Mesenchymal stem cell (in vitro differentiated cells and primary cell): ENCODE results near the gene OBI1.
A peak's percentile ranks its signal among the peaks of the same experiment; 100 is the strongest.

Experiments used
- DNase-seq: peaks from one replicate; pipeline ENCODE4 v3.0.0-alpha.2; 2013
- H2AFZ ChIP-seq: one replicate; pipeline ENCODE4 v1.6.1; 2013; ENCODE audit warnings: low read depth, mild to moderate bottlenecking, control low read depth, inconsistent platforms, low read length, moderate library complexity
- H2AK5ac ChIP-seq: 2 replicates; pipeline ENCODE4 v1.6.1; 2013; ENCODE audit warnings: low read length, moderate library complexity, mild to moderate bottlenecking, inconsistent platforms; ENCODE audit not compliant: severe bottlenecking
- H2BK120ac ChIP-seq: one replicate; pipeline ENCODE4 v1.6.1; 2013; ENCODE audit warnings: low read depth, mild to moderate bottlenecking, inconsistent platforms, low read length, moderate library complexity
- H2BK12ac ChIP-seq, 2 experiments: one replicate each; pipeline ENCODE4 v1.6.1; 2013; ENCODE audit warnings: inconsistent platforms in 2 of 2, low read length in 2 of 2, mild to moderate bottlenecking in 2 of 2, moderate library complexity in 2 of 2, control low read depth in 1 of 2
- H2BK15ac ChIP-seq: one replicate; pipeline ENCODE4 v1.6.1; 2013; ENCODE audit warnings: mild to moderate bottlenecking, low read depth, inconsistent platforms; ENCODE audit not compliant: poor library complexity, severe bottlenecking
- H2BK5ac ChIP-seq: 2 replicates; pipeline ENCODE4 v1.6.1; 2013; ENCODE audit warnings: low read depth, mild to moderate bottlenecking, low read length, control low read depth, inconsistent platforms; ENCODE audit not compliant: poor library complexity, severe bottlenecking
- H3K14ac ChIP-seq, 2 experiments: one replicate each; pipeline ENCODE4 v1.6.1; 2013; ENCODE audit warnings: inconsistent platforms in 2 of 2, low read length in 2 of 2, control low read depth in 1 of 2, mild to moderate bottlenecking in 1 of 2, moderate library complexity in 1 of 2
- H3K18ac ChIP-seq, 2 experiments: one replicate each; pipeline ENCODE4 v1.6.1; 2013; ENCODE audit warnings: inconsistent platforms in 2 of 2, low read length in 2 of 2, control low read depth in 1 of 2, low read depth in 1 of 2, mild to moderate bottlenecking in 1 of 2
- H3K23ac ChIP-seq, 2 experiments: one replicate each; pipeline ENCODE4 v1.6.1; 2013; ENCODE audit warnings: inconsistent platforms in 2 of 2, low read length in 2 of 2, mild to moderate bottlenecking in 2 of 2, moderate library complexity in 2 of 2, control low read depth in 1 of 2
- H3K27ac ChIP-seq: 2 replicates; pipeline ENCODE4 v1.5.1; 2013; ENCODE audit warnings: mild to moderate bottlenecking, moderate library complexity, low read length, control low read depth, inconsistent platforms; ENCODE audit not compliant: poor library complexity, severe bottlenecking
- H3K27me3 ChIP-seq, 2 experiments: 2 replicates each; pipeline versions ENCODE4 v1.6.1 to v1.7.0; 2013; ENCODE audit warnings: low read length in 2 of 2, mild to moderate bottlenecking in 2 of 2, moderate library complexity in 2 of 2, control low read depth in 1 of 2, inconsistent platforms in 1 of 2; ENCODE audit not compliant: control insufficient read depth in 1 of 2, insufficient read depth in 1 of 2
- H3K36me3 ChIP-seq, 2 experiments: 2 replicates each; pipeline versions ENCODE4 v1.6.1 to v1.7.0; 2013; ENCODE audit warnings: low read length in 2 of 2, control low read depth in 1 of 2, inconsistent platforms in 1 of 2, low read depth in 1 of 2, mild to moderate bottlenecking in 1 of 2; ENCODE audit not compliant: insufficient read depth in 2 of 2, control insufficient read depth in 1 of 2
- H3K4ac ChIP-seq, 2 experiments: one replicate each; pipeline ENCODE4 v1.6.1; 2013; ENCODE audit warnings: inconsistent platforms in 2 of 2, low read length in 2 of 2, mild to moderate bottlenecking in 2 of 2, moderate library complexity in 2 of 2, control low read depth in 1 of 2, low read depth in 1 of 2
- H3K4me1 ChIP-seq: 2 replicates; pipeline ENCODE4 v1.6.1; 2013; ENCODE audit warnings: low read depth, low read length, control low read depth; ENCODE audit not compliant: control insufficient read depth, insufficient read depth
- H3K4me2 ChIP-seq: 2 replicates; pipeline ENCODE4 v1.6.1; 2013; ENCODE audit warnings: low read length, mild to moderate bottlenecking, inconsistent platforms; ENCODE audit not compliant: poor library complexity, severe bottlenecking
- H3K4me3 ChIP-seq, 2 experiments: 2 replicates each; pipeline versions ENCODE4 v1.5.1 to v1.7.0; 2013; ENCODE audit warnings: low read length in 2 of 2, mild to moderate bottlenecking in 2 of 2, control low read depth in 1 of 2, low read depth in 1 of 2; ENCODE audit not compliant: insufficient read depth in 1 of 2
- H3K79me1 ChIP-seq: replicated peaks from 2 replicates; pipeline ENCODE4 v1.6.1; 2013; ENCODE audit warnings: mild to moderate bottlenecking, control low read depth, low read length, inconsistent platforms; ENCODE audit not compliant: poor library complexity, severe bottlenecking
- H3K9ac ChIP-seq: 2 replicates; pipeline ENCODE4 v1.7.0; 2013; ENCODE audit warnings: mild to moderate bottlenecking, low read length, moderate library complexity
- H3K9me3 ChIP-seq: 2 replicates; pipeline ENCODE4 v1.7.0; 2013; ENCODE audit warnings: mild to moderate bottlenecking, low read length; ENCODE audit not compliant: control insufficient read depth
- H4K8ac ChIP-seq: one replicate; pipeline ENCODE4 v1.6.1; 2013; ENCODE audit warnings: inconsistent platforms, mild to moderate bottlenecking, low read length, moderate library complexity
- H4K91ac ChIP-seq: one replicate; pipeline ENCODE4 v1.6.1; 2013; ENCODE audit warnings: mild to moderate bottlenecking, low read length, inconsistent platforms
- WGBS: methylation state at CpG from one replicate; pipeline ENCODE4 v1.1.7; 2013; ENCODE audit warnings: mixed read lengths; 5-methylcytosine and 5-hydroxymethylcytosine counted together

The OBI1 gene

GRCh38 chr13:78660495-78660857 is 1.5 kb upstream of the OBI1 start:
- Histone ChIP-seq H4K8ac (peak overlapping the region; percentile 4), H4K91ac (no peak overlapping the region), H3K4me3 (peak overlapping the region in 1 of 2 experiments; percentile 96), H2BK5ac (no peak overlapping the region), H3K27me3 (no peaks in the 10 kb centered on the region), H3K4me1 (peaks cover 1% of the 10 kb centered on the region), H2AFZ (peak overlapping the region; percentile 76), H3K4ac (no peak overlapping the region), H2AK5ac (no peak overlapping the region), H3K27ac (no peak overlapping the region), H2BK12ac (no peak overlapping the region), H2BK15ac (no peak overlapping the region), H3K4me2 (no peak overlapping the region), H3K23ac (no peak overlapping the region), H3K14ac (no peak overlapping the region), H3K18ac (no peak overlapping the region), H2BK120ac (no peak overlapping the region), H3K79me1 (peaks cover 3% of the 10 kb centered on the region), H3K9me3 (no peaks in the 10 kb centered on the region), H3K36me3 (no peaks in the 10 kb centered on the region), H3K9ac (peak overlapping the region; percentile 90)
- no peak for DNase-seq
- WGBS: 100% methylated on average over 1 of the region's 4 CpGs

GRCh38 chr13:78659732-78660494 is 958 bp upstream of the OBI1 start:
- H2BK12ac ChIP-seq: no peak overlapping the region
- no peak overlapping the region for H2BK120ac ChIP-seq
- no peak overlapping the region for H2BK5ac ChIP-seq
- peak overlapping the region; percentile 27 for H3K4me2 ChIP-seq
- H2AFZ ChIP-seq: peak overlapping the region; percentile 76
- WGBS: 66% methylated on average over 15 of the region's 20 CpGs
- peak overlapping the region; percentile 4 for H4K8ac ChIP-seq
- H3K27me3 ChIP-seq: no peaks in the 10 kb centered on the region
- H3K4me3 ChIP-seq: peak overlapping the region in 1 of 2 experiments; percentile 96
- peaks cover 3% of the 10 kb centered on the region for H3K79me1 ChIP-seq
- no peaks in the 10 kb centered on the region for H3K36me3 ChIP-seq
- H3K27ac ChIP-seq: no peak overlapping the region
- DNase-seq: no peak
- H3K4ac ChIP-seq: no peak overlapping the region
- H3K18ac ChIP-seq: no peak overlapping the region
- no peak overlapping the region for H2BK15ac ChIP-seq
- H3K4me1 ChIP-seq: peaks cover 1% of the 10 kb centered on the region
- no peak overlapping the region for H3K23ac ChIP-seq
- peak overlapping the region; percentile 90 for H3K9ac ChIP-seq
- H3K14ac ChIP-seq: no peak overlapping the region
- no peak overlapping the region for H2AK5ac ChIP-seq
- no peak overlapping the region for H4K91ac ChIP-seq
- no peaks in the 10 kb centered on the region for H3K9me3 ChIP-seq

GRCh38 chr13:78659450-78659730 is 435 bp upstream of the OBI1 start:
- peak overlapping the region in 1 of 2 experiments; percentile 96 for H3K4me3 ChIP-seq
- no peak overlapping the region for H3K14ac ChIP-seq
- no peak overlapping the region for H2BK120ac ChIP-seq
- H3K36me3 ChIP-seq: no peaks in the 10 kb centered on the region
- H3K79me1 ChIP-seq: peaks cover 3% of the 10 kb centered on the region
- H2BK15ac ChIP-seq: no peak overlapping the region
- no peak for DNase-seq
- no peak overlapping the region for H3K18ac ChIP-seq
- no peak overlapping the region for H4K8ac ChIP-seq
- no peak overlapping the region for H3K23ac ChIP-seq
- WGBS: 30% methylated on average over 6 of the region's 8 CpGs
- H2AFZ ChIP-seq: no peak overlapping the region
- H3K27me3 ChIP-seq: no peaks in the 10 kb centered on the region
- H3K4me1 ChIP-seq: peaks cover 1% of the 10 kb centered on the region
- H2BK5ac ChIP-seq: no peak overlapping the region
- H3K9me3 ChIP-seq: no peaks in the 10 kb centered on the region
- peak overlapping the region; percentile 27 for H3K4me2 ChIP-seq
- no peak overlapping the region for H2AK5ac ChIP-seq
- H2BK12ac ChIP-seq: no peak overlapping the region
- no peak overlapping the region for H3K27ac ChIP-seq
- H3K9ac ChIP-seq: peak overlapping the region; percentile 90
- no peak overlapping the region for H3K4ac ChIP-seq
- H4K91ac ChIP-seq: no peak overlapping the region

GRCh38 chr13:78657699-78658629 is 991 bp downstream of the OBI1 start:
- Histone ChIP-seq H3K9me3 (no peaks in the 10 kb centered on the region), H4K8ac (no peak overlapping the region), H3K79me1 (peaks cover 5% of the 10 kb centered on the region), H3K4me1 (peaks cover 1% of the 10 kb centered on the region), H3K27me3 (no peaks in the 10 kb centered on the region), H2AK5ac (no peak overlapping the region), H3K4ac (no peak overlapping the region), H2BK12ac (no peak overlapping the region), H3K36me3 (no peaks in the 10 kb centered on the region), H4K91ac (no peak overlapping the region), H2BK15ac (no peak overlapping the region), H2BK120ac (no peak overlapping the region), H3K27ac (peak overlapping the region; percentile 33), H2BK5ac (no peak overlapping the region), H3K14ac (no peak overlapping the region), H3K18ac (no peak overlapping the region), H2AFZ (peak overlapping the region; percentile 91), H3K4me3 (peak overlapping the region; percentile 94 to 96), H3K23ac (no peak overlapping the region), H3K4me2 (peak overlapping the region; percentile 93), H3K9ac (peak overlapping the region; percentile 90)
- peak; percentile 46 for DNase-seq
- 3% methylated on average over 9 of the region's 12 CpGs for WGBS
